HL-60 (cell line): ENCODE data around the gene FAM83C.

Source experiments
- DNase-seq, 2 experiments: peaks; one replicate each; pipeline ENCODE4 v3.0.0-alpha.2; 2010 to 2020; ENCODE audit warnings: low read depth in 1 of 2, low spot score in 1 of 2
- H3K27ac ChIP-seq: fragments of 250-450 bp; sonication (Bioruptor Pico); replicated peaks from 2 replicates; pipeline ENCODE4 v1.5.1; 2020; ENCODE audit warnings: mild to moderate bottlenecking, moderate library complexity
- H3K27me3 ChIP-seq: fragments of 250-450 bp; sonication (Bioruptor Pico); 2 replicates; pipeline ENCODE4 v1.5.1; 2021; ENCODE audit warnings: mild to moderate bottlenecking, moderate library complexity; ENCODE audit not compliant: insufficient read depth, poor library complexity, severe bottlenecking
- H3K4me3 ChIP-seq: replicated peaks from 2 replicates; pipeline ENCODE4 v1.5.1; 2011; ENCODE audit warnings: mild to moderate bottlenecking, control low read depth, low read length; ENCODE audit not compliant: insufficient read depth
- CTCF ChIP-seq: IDR thresholded peaks from one replicate; pipeline ENCODE4 v1.5.1; 2011; ENCODE audit warnings: low read length, control low read depth, inconsistent platforms; ENCODE audit not compliant: insufficient read depth
- GABPA ChIP-seq: IDR thresholded peaks from 2 replicates; pipeline ENCODE4 v1.6.1; 2012; ENCODE audit warnings: low read depth
- POLR2AphosphoS5 ChIP-seq: IDR thresholded peaks from 2 replicates; pipeline ENCODE4 v1.6.1; 2012; ENCODE audit warnings: low read depth
- REST ChIP-seq: IDR thresholded peaks from 2 replicates; pipeline ENCODE4 v1.6.1; 2012; ENCODE audit warnings: low read depth; ENCODE audit not compliant: insufficient replicate concordance
- SPI1 ChIP-seq: IDR thresholded peaks from 2 replicates; pipeline ENCODE4 v1.6.1; 2012; ENCODE audit warnings: low read depth, mild to moderate bottlenecking, borderline replicate concordance

Gene FAM83C

GRCh38 chr20:35300469-35301262, 8.4 kb upstream of the FAM83C start:
- H3K27me3 ChIP-seq, result no peaks in the 10 kb centered on the region
- no peak overlapping the region for H3K27ac ChIP-seq
- no peak overlapping the region for H3K4me3 ChIP-seq
- TF ChIP-seq GABPA, result no peak
- TF ChIP-seq POLR2AphosphoS5, result no peak
- TF ChIP-seq CTCF, result no peak
- no peak for TF ChIP-seq REST
- TF ChIP-seq SPI1, result no peak
- DNase-seq, result no peak

- no peak for DNase-seq
- Histone ChIP-seq H3K27ac (no peak overlapping the region), H3K4me3 (no peak overlapping the region), H3K27me3 (no peaks in the 10 kb centered on the region)
- no peak for TF ChIP-seq CTCF
- TF ChIP-seq GABPA, result no peak
- TF ChIP-seq SPI1, result no peak
- TF ChIP-seq REST, result no peak
- TF ChIP-seq POLR2AphosphoS5, result no peak
Observed at GRCh38 chr20:35299780-35300179, 7.6 kb upstream of the FAM83C start.

- TF ChIP-seq POLR2AphosphoS5, result no peak
- no peak for TF ChIP-seq CTCF
- no peak for TF ChIP-seq GABPA
- no peak for TF ChIP-seq SPI1
- TF ChIP-seq REST, result no peak
- no peak overlapping the region for H3K4me3 ChIP-seq
Observed at GRCh38 chr20:35298264-35298663, 6.0 kb upstream of the FAM83C start.

More at GRCh38 chr20:35298264-35298663, 6.0 kb upstream of the FAM83C start:
- H3K27ac ChIP-seq, result no peak overlapping the region
- no peaks in the 10 kb centered on the region for H3K27me3 ChIP-seq
- DNase-seq, result no peak
